Hematopoietic multipotent progenitor cell treated with erythropoietin and hydrocortisone succinate and interleukin-3 and kit ligand, for 4 days (in vitro differentiated cells): ENCODE data around the gene CLIC6.
"Not testable (repeated sequence)": the region's sequence is repeated elsewhere in the genome, so short reads cannot be mapped to it uniquely, and the experiment has no call there.

Experiments used
- DNase-seq: peaks from one replicate; pipeline ENCODE4 v3.0.0-alpha.2; 2015

The CLIC6 gene

GRCh38 chr21:34661848-34662247 lies 6.9 kb upstream of the CLIC6 start:
- no peak for DNase-seq

- DNase-seq, result no peak
Observed at GRCh38 chr21:34667761-34668160, 1.0 kb upstream of the CLIC6 start.

GRCh38 chr21:34669149-34669879 lies 520 bp downstream of the CLIC6 start:
- DNase-seq, result peak; percentile 41

GRCh38 chr21:34669880-34670219 lies 1.1 kb downstream of the CLIC6 start:
- DNase-seq, result not testable (repeated sequence)

GRCh38 chr21:34670220-34670961 lies 1.6 kb downstream of the CLIC6 start:
- DNase-seq, result no peak

- peak; percentile 41 for DNase-seq
Observed at GRCh38 chr21:34670962-34671348, 2.2 kb downstream of the CLIC6 start.

- no peak for DNase-seq
Observed at GRCh38 chr21:34671462-34671861, 2.7 kb downstream of the CLIC6 start.

DNA sequence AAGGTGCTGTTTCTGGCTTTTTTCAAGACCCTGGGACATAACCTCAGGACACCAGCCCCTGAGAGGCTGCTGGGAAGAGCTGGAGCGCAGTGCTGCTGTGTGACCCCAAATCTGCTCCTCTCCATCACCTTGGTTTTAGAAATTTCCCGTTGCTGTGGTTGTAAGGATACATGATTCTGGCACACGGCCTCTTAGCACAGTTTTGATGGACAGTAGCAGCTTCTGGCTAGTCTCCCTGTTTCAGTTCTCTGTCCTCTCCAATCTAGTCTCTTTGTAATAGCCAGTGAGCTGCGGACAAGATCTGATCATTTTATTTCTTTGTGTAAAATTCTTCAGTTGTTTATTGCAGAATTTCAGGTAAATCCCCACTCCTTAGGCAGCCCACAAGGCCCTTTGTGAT lies 3.1 kb downstream of the CLIC6 start:
- DNase-seq, result no peak

DNA sequence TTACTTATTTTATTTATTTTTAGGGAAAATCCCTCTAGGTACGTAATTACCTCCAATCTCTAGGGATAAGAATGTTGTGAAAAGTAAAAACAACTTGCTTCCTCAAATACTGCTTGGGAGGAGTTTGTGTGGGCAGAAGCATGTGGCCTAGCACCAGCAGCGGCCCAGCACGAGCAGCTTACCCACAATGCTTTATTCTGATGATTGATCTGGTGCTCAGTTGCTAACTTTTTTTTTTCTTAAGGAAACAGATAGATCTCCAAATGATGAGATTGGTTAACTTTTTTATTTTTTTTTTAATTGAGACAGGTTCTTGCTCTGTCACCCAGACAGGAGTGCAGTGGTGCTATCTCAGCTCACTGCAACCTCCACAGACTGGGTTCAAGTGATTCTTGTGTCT lies 4.2 kb downstream of the CLIC6 start:
- no peak for DNase-seq

- no peak for DNase-seq
Observed at GRCh38 chr21:34674468-34674867, 5.7 kb downstream of the CLIC6 start.

- no peak for DNase-seq
Observed at GRCh38 chr21:34675871-34676270, 7.1 kb downstream of the CLIC6 start.

DNA sequence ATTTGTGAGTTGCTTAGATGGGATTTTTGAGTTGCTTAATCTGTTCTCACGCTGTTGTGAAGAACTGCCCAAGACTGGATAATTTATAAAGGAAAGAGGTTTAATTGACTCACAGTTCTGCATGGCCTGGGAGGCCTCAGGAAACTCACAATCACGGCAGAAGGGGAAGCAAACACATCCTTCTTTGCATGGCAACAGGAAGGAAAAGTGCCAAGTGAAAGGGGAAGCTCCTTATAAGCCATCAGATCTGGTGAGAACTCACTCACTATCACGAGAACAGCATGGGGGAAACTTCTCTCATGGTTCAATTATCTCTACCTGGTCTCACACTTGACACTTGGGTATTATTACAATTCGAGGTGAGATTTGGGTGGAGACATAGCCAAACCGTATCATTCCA lies 10.3 kb downstream of the CLIC6 start:
- no peak for DNase-seq

DNA sequence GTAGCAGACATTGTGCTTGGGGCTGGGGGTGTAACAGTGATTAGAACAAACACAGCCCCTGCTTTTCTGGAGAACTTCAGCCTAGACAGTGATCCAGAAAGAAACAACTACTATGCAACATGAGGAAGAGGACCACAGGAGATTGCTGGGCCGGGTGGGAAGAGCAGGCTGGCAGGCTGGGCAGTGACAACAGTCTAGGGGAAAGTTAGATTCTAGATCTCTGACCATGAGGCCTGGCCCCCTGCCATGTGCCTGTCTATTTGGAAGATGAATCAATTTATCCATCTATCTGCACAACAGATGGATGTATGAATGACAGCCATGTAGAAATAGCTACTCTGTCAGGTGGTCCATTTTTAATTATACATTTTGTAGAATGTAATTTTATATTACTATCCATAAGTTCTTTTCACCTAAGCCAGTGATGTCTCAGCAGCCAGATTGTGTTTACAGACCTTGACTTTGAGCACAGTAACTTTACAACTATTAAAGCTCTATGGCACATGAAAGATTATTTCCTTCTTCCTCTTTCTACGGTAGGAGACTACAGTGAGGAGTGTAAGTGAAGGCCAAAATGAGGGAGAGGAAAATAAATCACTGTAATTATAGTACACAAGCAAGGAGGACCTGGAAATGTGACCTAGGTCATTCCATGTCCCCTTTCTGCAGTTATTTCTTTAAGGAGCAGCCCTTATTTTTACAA lies 15.5 kb downstream of the CLIC6 start:
- no peak for DNase-seq

DNA sequence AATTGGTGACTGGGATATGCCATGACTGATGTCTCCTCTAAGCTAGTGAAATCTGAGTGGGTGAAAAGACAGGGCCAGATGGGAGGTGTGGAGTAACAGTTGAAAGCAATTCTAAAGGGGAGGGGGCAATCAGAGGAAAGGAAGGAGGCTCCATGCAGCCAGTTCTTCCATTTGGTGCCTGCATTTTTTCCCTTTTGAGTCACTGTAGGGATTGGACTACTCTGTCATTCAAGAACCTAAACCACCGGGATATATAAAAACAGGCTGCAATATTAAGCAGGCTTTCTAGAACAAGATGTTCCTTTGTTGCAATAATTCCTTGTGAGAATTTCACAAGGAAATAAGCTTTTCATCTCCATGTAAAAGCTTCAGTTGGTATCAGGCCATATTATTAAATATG lies 18.3 kb downstream of the CLIC6 start:
- DNase-seq, result no peak

- no peak for DNase-seq
Observed at GRCh38 chr21:34687745-34688144, 19.0 kb downstream of the CLIC6 start.

DNA sequence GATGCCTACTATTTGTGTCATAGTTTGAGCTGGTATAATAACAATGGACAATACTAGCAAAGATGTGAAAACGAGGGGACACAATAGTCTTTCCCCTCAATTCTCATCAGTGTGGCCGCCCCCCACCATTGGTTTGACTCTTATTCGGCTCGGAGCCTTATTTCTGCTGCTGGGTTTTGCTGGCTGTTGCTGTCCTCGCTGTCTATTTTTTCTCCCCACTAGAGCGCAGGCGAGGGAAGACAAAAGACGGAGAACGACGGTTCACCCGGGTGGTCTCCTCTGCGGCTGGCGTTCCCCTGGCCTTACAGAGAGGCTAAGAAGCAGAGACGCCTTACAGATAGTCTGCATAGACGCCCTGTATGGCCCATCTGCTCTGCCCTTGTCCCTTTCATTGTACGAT lies 19.4 kb downstream of the CLIC6 start:
- DNase-seq, result no peak

DNA sequence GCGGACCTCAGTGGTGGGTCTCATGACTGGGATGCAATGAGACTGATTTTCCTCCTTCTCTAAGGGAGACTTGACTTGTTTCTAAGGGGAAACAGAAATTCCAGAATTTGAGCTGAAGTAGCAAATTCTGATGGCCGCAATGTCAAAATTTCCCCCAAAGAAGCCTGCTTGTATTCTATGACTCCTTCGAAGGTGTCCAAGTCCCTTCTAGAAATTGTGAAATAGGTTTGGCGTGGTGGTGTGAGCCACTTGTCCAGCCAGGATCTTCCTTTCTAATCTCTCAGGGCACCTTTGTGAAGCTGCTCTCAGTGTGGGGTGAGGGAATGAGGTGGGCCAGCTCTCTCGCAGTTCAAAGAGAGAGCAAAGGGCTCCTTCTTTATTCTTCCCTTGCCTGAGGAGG lies 19.9 kb downstream of the CLIC6 start:
- no peak for DNase-seq

GRCh38 chr21:34690041-34690792 lies 21.4 kb downstream of the CLIC6 start:
- DNase-seq, result no peak

DNA sequence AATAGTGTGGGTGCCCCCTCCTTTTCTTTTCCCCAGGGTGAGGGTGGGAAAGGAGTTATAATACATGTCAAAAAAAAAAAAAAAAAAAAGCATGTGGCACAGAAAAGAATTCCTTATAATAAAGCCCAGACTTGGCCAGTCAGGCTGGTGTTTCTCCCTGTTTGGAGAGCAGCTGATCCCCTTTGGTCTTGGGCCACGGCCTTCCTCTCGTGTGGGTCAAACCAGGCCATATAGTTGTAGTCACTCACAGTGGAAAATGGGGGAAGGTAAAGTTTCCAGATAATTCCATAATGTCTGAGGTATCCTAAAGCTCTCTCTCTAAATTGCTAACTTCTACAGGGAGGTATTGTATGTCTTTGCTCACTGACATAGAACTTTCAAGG lies 22.0 kb downstream of the CLIC6 start:
- no peak for DNase-seq

DNA sequence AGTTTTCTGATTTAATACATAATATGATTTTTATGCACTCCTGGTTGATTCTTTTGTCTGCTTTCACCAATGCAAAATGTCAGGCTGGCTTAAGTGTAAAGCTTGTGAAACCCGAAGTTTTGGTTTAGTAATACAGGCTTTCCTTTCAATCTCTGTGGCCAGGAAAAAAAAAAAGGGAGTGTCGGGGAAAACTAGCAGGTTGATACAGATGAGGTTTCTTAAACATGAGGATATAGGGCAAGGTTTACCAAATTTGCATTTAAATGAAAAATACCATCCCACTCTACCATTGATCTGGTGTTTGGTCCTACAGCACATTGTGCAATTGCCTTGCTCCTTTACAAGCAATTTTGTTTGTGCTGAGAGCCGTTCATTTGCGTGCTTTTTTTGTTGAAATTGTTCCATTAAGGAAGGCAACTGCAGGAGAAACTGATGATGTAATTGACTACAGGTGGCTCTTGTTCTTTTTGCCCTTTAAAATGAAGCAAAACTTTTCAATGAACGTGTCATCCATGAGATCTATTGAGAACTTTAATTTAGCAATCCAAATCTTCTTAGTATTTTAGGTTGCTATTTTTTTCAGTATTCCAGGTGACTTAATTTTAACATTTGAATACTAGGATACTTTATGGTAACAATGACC lies 22.7 kb downstream of the CLIC6 start:
- no peak for DNase-seq

GRCh38 chr21:34692458-34693020 lies 23.7 kb downstream of the CLIC6 start:
- DNase-seq, result no peak

- DNase-seq, result peak; percentile 85
Observed at GRCh38 chr21:34693192-34693810, 24.5 kb downstream of the CLIC6 start.
